Measurements from ENCODE around the gene FAM167B. TPM values are rescaled to one million over a fixed set of nuclear protein-coding genes. Genes with fewer than 3 reads are reported as not detected.

FAM167B gene
- total RNA-seq, 2 experiments from 2014 or later, result 1.6 to 1.8 TPM

DNA sequence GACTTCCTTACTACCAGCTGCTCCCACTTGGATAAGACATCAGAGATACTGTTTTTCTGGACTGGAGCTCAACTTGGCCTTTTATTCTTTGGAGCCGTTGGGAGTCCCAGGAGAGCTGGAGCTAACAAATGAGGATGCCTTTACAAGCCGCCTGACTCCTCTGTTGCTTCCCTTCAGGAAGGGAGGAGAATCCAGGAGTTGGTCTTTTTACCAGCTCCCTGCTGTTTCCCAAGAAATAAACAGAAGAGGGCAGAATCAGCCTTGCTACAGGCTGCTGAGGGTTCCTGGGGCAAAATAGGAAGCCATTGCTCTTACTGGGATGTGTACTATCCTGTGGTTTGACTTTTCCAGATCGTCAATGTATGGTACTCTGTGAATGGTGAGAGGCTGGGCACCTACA is 23.3 kb upstream of the FAM167B start:
- TF ChIP-seq, protein P1, sequence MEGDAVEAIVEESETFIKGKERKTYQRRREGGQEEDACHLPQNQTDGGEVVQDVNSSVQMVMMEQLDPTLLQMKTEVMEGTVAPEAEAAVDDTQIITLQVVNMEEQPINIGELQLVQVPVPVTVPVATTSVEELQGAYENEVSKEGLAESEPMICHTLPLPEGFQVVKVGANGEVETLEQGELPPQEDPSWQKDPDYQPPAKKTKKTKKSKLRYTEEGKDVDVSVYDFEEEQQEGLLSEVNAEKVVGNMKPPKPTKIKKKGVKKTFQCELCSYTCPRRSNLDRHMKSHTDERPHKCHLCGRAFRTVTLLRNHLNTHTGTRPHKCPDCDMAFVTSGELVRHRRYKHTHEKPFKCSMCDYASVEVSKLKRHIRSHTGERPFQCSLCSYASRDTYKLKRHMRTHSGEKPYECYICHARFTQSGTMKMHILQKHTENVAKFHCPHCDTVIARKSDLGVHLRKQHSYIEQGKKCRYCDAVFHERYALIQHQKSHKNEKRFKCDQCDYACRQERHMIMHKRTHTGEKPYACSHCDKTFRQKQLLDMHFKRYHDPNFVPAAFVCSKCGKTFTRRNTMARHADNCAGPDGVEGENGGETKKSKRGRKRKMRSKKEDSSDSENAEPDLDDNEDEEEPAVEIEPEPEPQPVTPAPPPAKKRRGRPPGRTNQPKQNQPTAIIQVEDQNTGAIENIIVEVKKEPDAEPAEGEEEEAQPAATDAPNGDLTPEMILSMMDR (conservative IDR thresholded peaks at IDR 0.05; ENCODE audit: low read length), result 0 out of 2 replicates have a peak, but pooled peaks have one; percentile 17
- TF ChIP-seq EZH2phosphoT487 (IDR thresholded peaks at IDR 0.05; ENCODE audit: borderline replicate concordance, low read depth, low read length), result no peak
- Histone ChIP-seq H3K27ac (ENCODE audit: low read depth, low read length, poor library complexity, severe bottlenecking) (no peak overlapping the region), H3K9me3 (ENCODE audit: low read length) (no peaks in the 10 kb centered on the region), H3K4me1 (ENCODE audit: insufficient read depth, low read length, poor library complexity, severe bottlenecking) (peaks cover 33% of the 10 kb centered on the region), H4K20me1 (ENCODE audit: insufficient read depth, low read length) (no peaks in the 10 kb centered on the region), H2AFZ (ENCODE audit: low read length) (no peak overlapping the region), H3K4me3 (ENCODE audit: low read depth, low read length, poor library complexity, severe bottlenecking) (peak overlapping the region; percentile 96), H3K79me2 (ENCODE audit: insufficient read depth, low read depth, low read length) (peaks cover 23% of the 10 kb centered on the region), H3K4me2 (ENCODE audit: low read length) (peak overlapping the region; percentile 99), H3K9me2 (ENCODE audit: insufficient read depth, low read length) (no peaks in the 10 kb centered on the region), H3K36me3 (ENCODE audit: insufficient read depth, low read length) (peaks cover 51% of the 10 kb centered on the region)
- BruUV-seq (replicated peaks), result no TSS peak
- POLR2A ChIA-PET, result interaction anchor here (1.0 kb wide), 1 partner anchor 68 kb away, joined by 3 read pairs; the partner anchor contains the start of gene HDAC1
- intact Hi-C loops (cut with micrococcal nuclease; ENCODE audit: unreplicated experiment), result loop anchor here (2.0 kb wide), 2 partner anchors 27 to 93 kb away; partner anchors contain the start of gene LCK
- no peak for DNase-seq (ENCODE audit: low spot score)
- CTCF ChIA-PET (ENCODE audit: unreplicated experiment), result no interaction called here

DNA sequence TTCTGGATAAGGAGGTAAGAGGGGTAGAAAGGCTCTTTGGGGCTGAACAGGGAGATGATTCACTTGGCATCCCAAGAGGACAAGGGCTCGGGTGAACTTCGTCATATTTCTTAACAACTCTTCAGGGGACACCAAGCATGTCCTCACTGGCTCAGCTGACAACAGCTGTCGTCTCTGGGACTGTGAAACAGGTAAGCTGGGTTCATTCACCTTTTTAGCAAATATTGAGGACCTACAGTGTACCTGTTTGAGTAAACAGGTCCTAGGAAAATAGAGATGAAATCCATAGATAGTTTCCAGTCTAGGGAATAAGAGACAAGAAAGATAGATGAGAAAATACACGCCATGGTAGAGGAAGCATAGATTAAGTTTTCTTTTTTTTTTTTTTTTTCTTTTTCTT is 22.7 kb upstream of the FAM167B start:
- Histone ChIP-seq H3K79me2 (ENCODE audit: insufficient read depth, low read depth, low read length) (peaks cover 23% of the 10 kb centered on the region), H4K20me1 (ENCODE audit: insufficient read depth, low read length) (no peaks in the 10 kb centered on the region), H3K36me3 (ENCODE audit: insufficient read depth, low read length) (peaks cover 57% of the 10 kb centered on the region), H3K4me2 (ENCODE audit: low read length) (peak overlapping the region; percentile 99; the same call in 1 of the 2 replicates), H3K27ac (ENCODE audit: low read depth, low read length, poor library complexity, severe bottlenecking) (no peak overlapping the region), H3K9me3 (ENCODE audit: low read length) (no peaks in the 10 kb centered on the region), H3K4me1 (ENCODE audit: insufficient read depth, low read length, poor library complexity, severe bottlenecking) (peaks cover 33% of the 10 kb centered on the region), H3K9me2 (ENCODE audit: insufficient read depth, low read length) (no peaks in the 10 kb centered on the region), H3K4me3 (ENCODE audit: low read depth, low read length, poor library complexity, severe bottlenecking) (no peak overlapping the region), H2AFZ (ENCODE audit: low read length) (no peak overlapping the region)
- POLR2A ChIA-PET, result no interaction called here
- intact Hi-C loops (cut with micrococcal nuclease; ENCODE audit: unreplicated experiment), result no loop called here
- DNase-seq (ENCODE audit: low spot score), result no peak
- BruUV-seq (replicated peaks), result no TSS peak
- CTCF ChIA-PET (ENCODE audit: unreplicated experiment), result no interaction called here
- TF ChIP-seq, protein P1 (conservative IDR thresholded peaks at IDR 0.05; ENCODE audit: low read length), result no peak
- TF ChIP-seq EZH2phosphoT487 (IDR thresholded peaks at IDR 0.05; ENCODE audit: borderline replicate concordance, low read depth, low read length), result no peak

DNA sequence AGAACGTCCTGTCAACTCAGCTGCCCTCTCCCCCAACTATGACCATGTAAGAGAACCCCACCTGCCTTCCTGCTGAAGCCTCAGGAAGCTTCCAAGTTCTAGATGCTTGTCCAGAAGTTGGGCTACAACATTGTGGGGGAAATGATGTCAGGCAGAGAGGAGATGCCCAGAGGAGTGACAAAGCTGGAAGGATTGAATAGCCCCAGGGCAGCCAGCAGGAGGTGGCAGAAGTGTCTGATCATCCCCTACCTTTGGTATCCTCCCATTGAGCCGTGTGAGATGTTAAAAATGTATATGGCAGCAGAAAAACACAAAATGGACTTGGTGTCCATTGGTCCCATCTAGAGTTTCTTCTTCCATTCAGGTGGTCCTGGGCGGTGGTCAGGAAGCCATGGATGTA is 18.3 kb upstream of the FAM167B start:
- Histone ChIP-seq H3K9me2 (ENCODE audit: insufficient read depth, low read length) (no peaks in the 10 kb centered on the region), H3K36me3 (ENCODE audit: insufficient read depth, low read length) (peaks cover 93% of the 10 kb centered on the region), H3K4me3 (ENCODE audit: low read depth, low read length, poor library complexity, severe bottlenecking) (no peak overlapping the region), H3K79me2 (ENCODE audit: insufficient read depth, low read depth, low read length) (peaks cover 8% of the 10 kb centered on the region), H3K4me2 (ENCODE audit: low read length) (no peak overlapping the region), H3K4me1 (ENCODE audit: insufficient read depth, low read length, poor library complexity, severe bottlenecking) (peaks cover 3% of the 10 kb centered on the region), H3K9me3 (ENCODE audit: low read length) (no peaks in the 10 kb centered on the region), H3K27ac (ENCODE audit: low read depth, low read length, poor library complexity, severe bottlenecking) (no peak overlapping the region), H2AFZ (ENCODE audit: low read length) (no peak overlapping the region), H4K20me1 (ENCODE audit: insufficient read depth, low read length) (no peaks in the 10 kb centered on the region)
- no TSS peak for BruUV-seq (replicated peaks)
- intact Hi-C loops (cut with micrococcal nuclease; ENCODE audit: unreplicated experiment), result no loop called here
- CTCF ChIA-PET (ENCODE audit: unreplicated experiment), result no interaction called here
- POLR2A ChIA-PET, result interaction anchor here (1.2 to 1.3 kb wide), 2 partner anchors 12 to 17 kb away, joined by 3 to 5 read pairs; no protein-coding TSS in a partner anchor
- DNase-seq (ENCODE audit: low spot score), result no peak
- TF ChIP-seq, protein P1 (conservative IDR thresholded peaks at IDR 0.05; ENCODE audit: low read length), result no peak
- TF ChIP-seq EZH2phosphoT487 (IDR thresholded peaks at IDR 0.05; ENCODE audit: borderline replicate concordance, low read depth, low read length), result no peak
